SU-DHL-6 (cell line): ENCODE data around the gene BEGAIN.

Source experiments
- H2AFZ ChIP-seq: fragments of 200-600 bp; sonication (generic); 2 replicates; pipeline ENCODE4 v1.6.1; 2014; ENCODE audit warnings: low read depth, mild to moderate bottlenecking, moderate library complexity, mixed read lengths, antibody characterized with exemption, low read length; ENCODE audit not compliant: severe bottlenecking
- H3F3A ChIP-seq: fragments of 200-600 bp; shearing (Covaris generic); 2 replicates; pipeline ENCODE4 v1.6.0; 2016; ENCODE audit warnings: antibody characterized with exemption, mild to moderate bottlenecking; ENCODE audit not compliant: insufficient read depth
- H3K27ac ChIP-seq: fragments of 200-600 bp; sonication (generic); 2 replicates; pipeline ENCODE4 v1.5.1; 2016; ENCODE audit warnings: low read depth, mild to moderate bottlenecking, low read length, moderate library complexity, mixed read lengths
- H3K27me3 ChIP-seq: fragments of 200-600 bp; sonication (generic), shearing (Covaris generic); 2 replicates; pipeline ENCODE4 v1.6.0; 2014; ENCODE audit warnings: mild to moderate bottlenecking, low read length
- H3K36me3 ChIP-seq: fragments of 200-600 bp; sonication (generic); 2 replicates; pipeline ENCODE4 v1.6.1; 2014; ENCODE audit warnings: mild to moderate bottlenecking, low read length, mixed read lengths
- H3K4me2 ChIP-seq: fragments of 300-600, 200-600 bp; shearing (Covaris generic), sonication (generic); 2 replicates; pipeline ENCODE4 v1.6.0; 2014; ENCODE audit warnings: low read length, low read depth, mild to moderate bottlenecking; ENCODE audit not compliant: poor library complexity, severe bottlenecking
- H3K4me3 ChIP-seq: fragments of 200-600 bp; sonication (generic); 2 replicates; pipeline ENCODE4 v1.5.1; 2014; ENCODE audit warnings: antibody characterized with exemption, low read length, mild to moderate bottlenecking, mixed read lengths; ENCODE audit not compliant: insufficient read depth, poor library complexity, severe bottlenecking
- H3K79me2 ChIP-seq: fragments of 200-600 bp; sonication (generic); 2 replicates; pipeline ENCODE4 v1.6.1; 2014; ENCODE audit warnings: mild to moderate bottlenecking, low read length, moderate library complexity; ENCODE audit not compliant: insufficient read depth
- H3K9ac ChIP-seq: fragments of 200-600 bp; sonication (generic); 2 replicates; pipeline ENCODE4 v1.7.0; 2014; ENCODE audit warnings: mild to moderate bottlenecking, low read length
- H3K9me2 ChIP-seq: fragments of 200-600 bp; sonication (generic); replicated peaks from 2 replicates; pipeline ENCODE4 v1.6.1; 2014; ENCODE audit warnings: low read length; ENCODE audit not compliant: insufficient read depth
- H3K9me3 ChIP-seq: fragments of 200-600 bp; sonication (generic); 2 replicates; pipeline ENCODE4 v1.6.1; 2014; ENCODE audit warnings: low read length, mixed read lengths; ENCODE audit not compliant: insufficient read depth
- H4K20me1 ChIP-seq: fragments of 200-600 bp; sonication (generic); 2 replicates; pipeline ENCODE4 v1.6.1; 2014; ENCODE audit warnings: low read depth, mild to moderate bottlenecking, antibody characterized with exemption, low read length, moderate library complexity, mixed read lengths
- EZH2phosphoT487 ChIP-seq: fragments of 200-600 bp; sonication (generic), shearing (Covaris generic); conservative IDR thresholded peaks from 2 replicates; pipeline ENCODE4 v1.6.1; 2018; ENCODE audit warnings: mild to moderate bottlenecking, antibody characterized with exemption, low read length, moderate library complexity, mixed read lengths
- TF ChIP-seq, protein P1 (sequence below): fragments of 200-600 bp; sonication (generic); IDR thresholded peaks from one replicate; pipeline ENCODE4 v1.5.1; 2017; ENCODE audit warnings: antibody characterized with exemption, mild to moderate bottlenecking, low read length, moderate library complexity; ENCODE audit not compliant: insufficient read depth, poor library complexity, severe bottlenecking

Gene BEGAIN

DNA sequence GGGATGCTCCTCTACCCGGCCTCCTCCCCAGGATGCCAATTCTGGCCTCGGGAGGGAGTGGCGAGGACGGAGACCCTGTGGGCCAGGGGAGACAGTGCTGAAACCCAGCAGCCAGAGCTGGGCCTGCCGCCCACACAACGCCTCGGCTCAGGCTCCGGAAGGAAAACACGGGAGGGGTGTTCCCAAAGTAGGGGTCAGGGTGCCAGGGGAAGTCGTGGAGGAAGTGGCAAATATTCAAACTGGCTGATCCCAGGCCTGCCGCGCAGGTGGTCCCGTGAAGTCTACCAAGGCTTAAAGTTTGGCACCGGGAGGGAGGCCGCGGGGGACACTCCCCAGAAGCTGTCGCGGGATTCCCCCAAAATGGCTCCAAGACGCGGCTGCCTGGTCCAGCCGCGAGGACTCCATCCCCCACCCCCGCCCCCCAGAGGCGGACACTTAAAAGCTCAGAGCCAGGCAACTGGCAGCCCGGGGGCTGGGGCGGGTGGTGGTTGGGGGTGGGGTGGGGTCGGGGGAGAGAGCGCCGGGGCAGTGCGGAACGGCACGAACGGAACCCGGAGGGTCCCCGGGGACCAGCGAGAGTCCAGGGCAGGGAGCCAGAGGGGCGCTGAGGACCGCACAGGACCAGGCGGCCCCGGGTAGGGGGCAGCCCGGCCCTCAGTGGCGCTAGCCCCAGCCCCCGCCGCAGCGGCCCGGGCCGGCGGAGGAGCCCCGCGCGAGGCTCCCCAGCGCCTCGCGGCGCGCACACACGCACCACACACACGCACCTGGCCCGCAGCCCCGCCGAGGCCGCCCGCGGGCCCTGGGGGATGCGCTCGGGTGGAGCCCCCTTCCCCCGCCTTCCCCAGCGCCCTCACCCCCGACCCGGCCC is 20.0 kb downstream of the BEGAIN start:
- Histone ChIP-seq H3K79me2 (no peaks in the 10 kb centered on the region), H3K9me3 (no peaks in the 10 kb centered on the region), H3K4me2 (no peak overlapping the region), H3K9me2 (no peaks in the 10 kb centered on the region), H3K9ac (no peak overlapping the region), H3K27me3 (no peaks in the 10 kb centered on the region), H3F3A (no peaks in the 10 kb centered on the region), H3K36me3 (no peaks in the 10 kb centered on the region), H3K4me3 (no peak overlapping the region), H4K20me1 (no peaks in the 10 kb centered on the region), H2AFZ (no peak overlapping the region), H3K27ac (no peak overlapping the region)
- TF ChIP-seq, protein P1, sequence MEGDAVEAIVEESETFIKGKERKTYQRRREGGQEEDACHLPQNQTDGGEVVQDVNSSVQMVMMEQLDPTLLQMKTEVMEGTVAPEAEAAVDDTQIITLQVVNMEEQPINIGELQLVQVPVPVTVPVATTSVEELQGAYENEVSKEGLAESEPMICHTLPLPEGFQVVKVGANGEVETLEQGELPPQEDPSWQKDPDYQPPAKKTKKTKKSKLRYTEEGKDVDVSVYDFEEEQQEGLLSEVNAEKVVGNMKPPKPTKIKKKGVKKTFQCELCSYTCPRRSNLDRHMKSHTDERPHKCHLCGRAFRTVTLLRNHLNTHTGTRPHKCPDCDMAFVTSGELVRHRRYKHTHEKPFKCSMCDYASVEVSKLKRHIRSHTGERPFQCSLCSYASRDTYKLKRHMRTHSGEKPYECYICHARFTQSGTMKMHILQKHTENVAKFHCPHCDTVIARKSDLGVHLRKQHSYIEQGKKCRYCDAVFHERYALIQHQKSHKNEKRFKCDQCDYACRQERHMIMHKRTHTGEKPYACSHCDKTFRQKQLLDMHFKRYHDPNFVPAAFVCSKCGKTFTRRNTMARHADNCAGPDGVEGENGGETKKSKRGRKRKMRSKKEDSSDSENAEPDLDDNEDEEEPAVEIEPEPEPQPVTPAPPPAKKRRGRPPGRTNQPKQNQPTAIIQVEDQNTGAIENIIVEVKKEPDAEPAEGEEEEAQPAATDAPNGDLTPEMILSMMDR = no peak
- TF ChIP-seq EZH2phosphoT487 = no peak

DNA sequence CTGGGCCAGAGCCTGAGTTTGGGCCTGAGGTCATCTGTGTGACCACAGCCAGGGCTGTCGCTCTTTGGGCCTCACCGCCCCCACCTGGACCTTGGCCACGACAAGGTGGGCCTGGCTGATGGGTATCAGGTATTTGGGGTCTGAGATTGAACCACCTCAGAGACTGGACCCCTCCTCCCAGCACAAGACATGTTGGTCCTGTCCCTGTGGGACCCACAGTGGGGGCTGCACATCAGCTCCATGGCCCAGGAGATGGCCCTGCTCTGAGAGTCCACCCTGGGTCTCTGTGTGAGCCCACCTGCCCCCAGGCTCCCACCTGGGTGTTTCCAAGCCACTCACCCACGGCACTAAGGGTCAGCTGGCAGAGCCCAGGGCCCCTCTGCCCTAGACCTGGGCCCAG is 20.6 kb downstream of the BEGAIN start:
- no peak for TF ChIP-seq EZH2phosphoT487
- TF ChIP-seq, protein P1 = no peak
- no peak overlapping the region for H3K9ac ChIP-seq
- H3K79me2 ChIP-seq = no peaks in the 10 kb centered on the region
- no peak overlapping the region for H3K27ac ChIP-seq
- no peaks in the 10 kb centered on the region for H3K27me3 ChIP-seq
- no peaks in the 10 kb centered on the region for H3K9me2 ChIP-seq
- H3F3A ChIP-seq = no peaks in the 10 kb centered on the region
- H4K20me1 ChIP-seq = no peaks in the 10 kb centered on the region
- no peak overlapping the region for H3K4me2 ChIP-seq
- H3K36me3 ChIP-seq = no peaks in the 10 kb centered on the region
- no peaks in the 10 kb centered on the region for H3K9me3 ChIP-seq
- no peak overlapping the region for H3K4me3 ChIP-seq
- H2AFZ ChIP-seq = no peak overlapping the region

DNA sequence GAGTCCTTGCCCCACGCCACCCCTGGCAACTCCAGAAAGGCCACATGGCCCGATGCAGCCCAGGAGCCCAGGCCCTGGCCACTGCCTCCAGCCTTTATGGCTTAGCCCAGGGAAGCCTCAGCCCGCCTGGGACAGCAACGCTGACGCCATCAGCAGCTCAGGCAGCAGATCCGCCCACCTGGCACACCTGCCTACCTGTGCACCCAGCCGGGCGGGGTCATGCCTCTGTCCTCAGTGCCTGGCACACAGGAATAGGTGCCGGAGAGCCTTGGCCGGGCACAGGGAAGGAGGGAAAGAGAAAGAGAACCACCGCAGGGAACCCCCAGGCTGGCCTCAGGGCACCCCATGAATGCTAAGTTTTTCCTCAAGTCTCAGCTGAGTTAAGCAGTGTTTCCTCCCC is 21.1 kb downstream of the BEGAIN start:
- no peaks in the 10 kb centered on the region for H3F3A ChIP-seq
- H3K27ac ChIP-seq = no peak overlapping the region
- no peaks in the 10 kb centered on the region for H3K9me3 ChIP-seq
- no peak overlapping the region for H2AFZ ChIP-seq
- TF ChIP-seq, protein P1 = no peak
- no peak for TF ChIP-seq EZH2phosphoT487
- no peaks in the 10 kb centered on the region for H3K27me3 ChIP-seq
- no peak overlapping the region for H3K9ac ChIP-seq
- H3K79me2 ChIP-seq = no peaks in the 10 kb centered on the region
- H4K20me1 ChIP-seq = no peaks in the 10 kb centered on the region
- H3K36me3 ChIP-seq = no peaks in the 10 kb centered on the region
- H3K4me2 ChIP-seq = no peak overlapping the region
- H3K4me3 ChIP-seq = no peak overlapping the region
- no peaks in the 10 kb centered on the region for H3K9me2 ChIP-seq
